Stimulated activated naive B cell treated with anti-CD40 and anti-IgM and Interleukin-4, amounts not matched to agents 10 μg/mL and 1 μg/mL and 100 μg/mL, for 72 hours (primary cell): ENCODE measurements around the gene FRMD4B.

Experiments used
- ATAC-seq, 2 donors: fragments of 150-1000 bp; cut with Tn5 transposase; replicated peaks; 2 replicates each; pipeline ENCODE4 v1.10.0; 2021; ENCODE audit warnings: moderate library complexity in 1 of 2
- DNase-seq: peaks from one replicate; pipeline ENCODE4 v3.0.0; 2021
- H3K27ac Mint-ChIP-seq: one replicate; pipeline ENCODE4 v1.8.0; 2022; ENCODE audit warnings: mild to moderate bottlenecking, mixed read lengths
- H3K27me3 Mint-ChIP-seq, 2 donors: one replicate each; pipeline ENCODE4 v1.8.0; 2022; ENCODE audit warnings: mixed read lengths in 2 of 2
- H3K36me3 Mint-ChIP-seq, 2 donors: one replicate each; pipeline ENCODE4 v1.8.0; 2022; ENCODE audit warnings: mixed read lengths in 2 of 2, mild to moderate bottlenecking in 1 of 2
- H3K4me1 Mint-ChIP-seq, 2 donors: one replicate each; pipeline ENCODE4 v1.8.0; 2022; ENCODE audit warnings: mixed read lengths in 2 of 2, mild to moderate bottlenecking in 1 of 2
- H3K4me3 Mint-ChIP-seq, 2 donors: one replicate each; pipeline ENCODE4 v1.8.0; 2022; ENCODE audit warnings: mild to moderate bottlenecking in 2 of 2, mixed read lengths in 2 of 2, moderate library complexity in 1 of 2
- H3K9me3 Mint-ChIP-seq, 2 donors: one replicate each; pipeline ENCODE4 v1.8.0; 2022; ENCODE audit warnings: mixed read lengths in 2 of 2, mild to moderate bottlenecking in 1 of 2

Gene FRMD4B

GRCh38 chr3:69313251-69313650 lies 72.6 kb downstream of the FRMD4B start:
- Mint-ChIP-seq H3K4me3 (no peak overlapping the region), H3K27ac (no peak overlapping the region), H3K27me3 (no peaks in the 10 kb centered on the region), H3K9me3 (no peaks in the 10 kb centered on the region), H3K36me3 (no peaks in the 10 kb centered on the region), H3K4me1 (no peaks in the 10 kb centered on the region)
- no peak for ATAC-seq
- no peak for DNase-seq

GRCh38 chr3:69309814-69310213 lies 76.1 kb downstream of the FRMD4B start:
- no peaks in the 10 kb centered on the region for H3K9me3 Mint-ChIP-seq
- no peak for ATAC-seq
- no peak for DNase-seq
- peaks cover 0 to 7% of the 10 kb centered on the region in 2 donors for H3K4me1 Mint-ChIP-seq
- H3K27ac Mint-ChIP-seq: no peak overlapping the region
- H3K36me3 Mint-ChIP-seq: no peaks in the 10 kb centered on the region
- H3K4me3 Mint-ChIP-seq: no peak overlapping the region
- no peaks in the 10 kb centered on the region for H3K27me3 Mint-ChIP-seq

GRCh38 chr3:69306239-69307185 lies 79.4 kb downstream of the FRMD4B start:
- Mint-ChIP-seq H3K27me3 (no peaks in the 10 kb centered on the region), H3K27ac (no peak overlapping the region), H3K36me3 (no peaks in the 10 kb centered on the region), H3K9me3 (no peaks in the 10 kb centered on the region), H3K4me1 (peaks cover 0 to 7% of the 10 kb centered on the region in 2 donors), H3K4me3 (peak overlapping the region in 1 of 2 donors; percentile 41)
- ATAC-seq: peak; percentile 98 to 99
- peak; percentile 41 for DNase-seq

GRCh38 chr3:69305011-69305410 lies 80.9 kb downstream of the FRMD4B start:
- peaks cover 0 to 7% of the 10 kb centered on the region in 2 donors for H3K4me1 Mint-ChIP-seq
- DNase-seq (no peak), ATAC-seq (no peak)
- H3K9me3 Mint-ChIP-seq: no peaks in the 10 kb centered on the region
- no peak overlapping the region for H3K4me3 Mint-ChIP-seq
- no peak overlapping the region for H3K27ac Mint-ChIP-seq
- H3K36me3 Mint-ChIP-seq: no peaks in the 10 kb centered on the region
- no peaks in the 10 kb centered on the region for H3K27me3 Mint-ChIP-seq

- H3K36me3 Mint-ChIP-seq: no peaks in the 10 kb centered on the region
Measured at GRCh38 chr3:69304396-69304795, 81.5 kb downstream of the FRMD4B start.

GRCh38 chr3:69300296-69300695 lies 85.6 kb downstream of the FRMD4B start:
- Mint-ChIP-seq H3K4me1 (no peaks in the 10 kb centered on the region), H3K9me3 (no peaks in the 10 kb centered on the region), H3K36me3 (no peaks in the 10 kb centered on the region), H3K27me3 (no peaks in the 10 kb centered on the region), H3K27ac (no peak overlapping the region), H3K4me3 (no peak overlapping the region)
- no peak for DNase-seq
- ATAC-seq: no peak

More at GRCh38 chr3:69304396-69304795, 81.5 kb downstream of the FRMD4B start:
- H3K27ac Mint-ChIP-seq: no peak overlapping the region
- no peaks in the 10 kb centered on the region for H3K27me3 Mint-ChIP-seq
- no peak for ATAC-seq
- DNase-seq: no peak
- H3K4me1 Mint-ChIP-seq: peaks cover 0 to 7% of the 10 kb centered on the region in 2 donors
- H3K4me3 Mint-ChIP-seq: no peak overlapping the region
- no peaks in the 10 kb centered on the region for H3K9me3 Mint-ChIP-seq

- H3K36me3 Mint-ChIP-seq: no peaks in the 10 kb centered on the region
- ATAC-seq: no peak
- DNase-seq: no peak
- H3K9me3 Mint-ChIP-seq: no peaks in the 10 kb centered on the region
- no peaks in the 10 kb centered on the region for H3K4me1 Mint-ChIP-seq
- H3K4me3 Mint-ChIP-seq: no peak overlapping the region
- H3K27ac Mint-ChIP-seq: no peak overlapping the region
- H3K27me3 Mint-ChIP-seq: no peaks in the 10 kb centered on the region
Measured at GRCh38 chr3:69299344-69299743, 86.5 kb downstream of the FRMD4B start.

- Mint-ChIP-seq H3K27ac (no peak overlapping the region), H3K4me1 (no peaks in the 10 kb centered on the region), H3K4me3 (no peak overlapping the region), H3K27me3 (no peaks in the 10 kb centered on the region), H3K9me3 (no peaks in the 10 kb centered on the region), H3K36me3 (no peaks in the 10 kb centered on the region)
- DNase-seq (no peak), ATAC-seq (no peak)
Measured at GRCh38 chr3:69297501-69297900, 88.4 kb downstream of the FRMD4B start.

- no peaks in the 10 kb centered on the region for H3K4me1 Mint-ChIP-seq
- DNase-seq (no peak), ATAC-seq (no peak)
- H3K27me3 Mint-ChIP-seq: no peaks in the 10 kb centered on the region
- no peaks in the 10 kb centered on the region for H3K9me3 Mint-ChIP-seq
- H3K36me3 Mint-ChIP-seq: no peaks in the 10 kb centered on the region
- no peak overlapping the region for H3K27ac Mint-ChIP-seq
- no peak overlapping the region for H3K4me3 Mint-ChIP-seq
Measured at GRCh38 chr3:69296995-69297394, 88.9 kb downstream of the FRMD4B start.

GRCh38 chr3:69294014-69294766 lies 91.7 kb downstream of the FRMD4B start:
- Mint-ChIP-seq H3K36me3 (no peaks in the 10 kb centered on the region), H3K4me3 (no peak overlapping the region), H3K27me3 (no peaks in the 10 kb centered on the region), H3K4me1 (no peaks in the 10 kb centered on the region), H3K27ac (no peak overlapping the region), H3K9me3 (no peaks in the 10 kb centered on the region)
- DNase-seq: no peak
- no peak for ATAC-seq

GRCh38 chr3:69292959-69293574 lies 92.8 kb downstream of the FRMD4B start:
- Mint-ChIP-seq H3K36me3 (no peaks in the 10 kb centered on the region), H3K27me3 (no peaks in the 10 kb centered on the region), H3K9me3 (no peaks in the 10 kb centered on the region), H3K4me3 (no peak overlapping the region), H3K4me1 (no peaks in the 10 kb centered on the region), H3K27ac (no peak overlapping the region)
- ATAC-seq (no peak), DNase-seq (no peak)

GRCh38 chr3:69292185-69292584 lies 93.7 kb downstream of the FRMD4B start:
- no peaks in the 10 kb centered on the region for H3K36me3 Mint-ChIP-seq
- DNase-seq (no peak), ATAC-seq (no peak)
- no peaks in the 10 kb centered on the region for H3K9me3 Mint-ChIP-seq
- H3K4me1 Mint-ChIP-seq: no peaks in the 10 kb centered on the region
- no peak overlapping the region for H3K4me3 Mint-ChIP-seq
- no peaks in the 10 kb centered on the region for H3K27me3 Mint-ChIP-seq
- H3K27ac Mint-ChIP-seq: no peak overlapping the region

GRCh38 chr3:69290430-69290829 lies 95.5 kb downstream of the FRMD4B start:
- no peaks in the 10 kb centered on the region for H3K27me3 Mint-ChIP-seq
- no peaks in the 10 kb centered on the region for H3K4me1 Mint-ChIP-seq
- H3K4me3 Mint-ChIP-seq: no peak overlapping the region
- no peak for ATAC-seq
- no peak overlapping the region for H3K27ac Mint-ChIP-seq
- DNase-seq: no peak
- no peaks in the 10 kb centered on the region for H3K9me3 Mint-ChIP-seq
- no peaks in the 10 kb centered on the region for H3K36me3 Mint-ChIP-seq

GRCh38 chr3:69290006-69290405 lies 95.9 kb downstream of the FRMD4B start:
- Mint-ChIP-seq H3K27ac (no peak overlapping the region), H3K4me1 (no peaks in the 10 kb centered on the region)
- no peak for ATAC-seq

More at GRCh38 chr3:69290006-69290405, 95.9 kb downstream of the FRMD4B start:
- no peaks in the 10 kb centered on the region for H3K36me3 Mint-ChIP-seq
- no peaks in the 10 kb centered on the region for H3K27me3 Mint-ChIP-seq
- DNase-seq: no peak
- H3K9me3 Mint-ChIP-seq: no peaks in the 10 kb centered on the region
- no peak overlapping the region for H3K4me3 Mint-ChIP-seq
